Caco-2 (cell line): ENCODE measurements around the gene DHRSX. TPM values are rescaled to one million over a fixed set of nuclear protein-coding genes. Genes with fewer than 3 reads are reported as not detected.
A peak's percentile ranks its signal among the peaks of the same experiment; 100 is the strongest.

Source experiments
- Bru-seq: library from RNA; stranded (reverse); fragments of 400-500 nt; gene quantifications from one replicate; lab custom pipeline; 2021; lab: Mats Ljungman, UMichigan
- BruChase-seq, 2 experiments: library from RNA; stranded (reverse); fragments of 400-500 nt; gene quantifications; one replicate each; lab custom pipeline; 2021; lab: Mats Ljungman, UMichigan
- BruUV-seq: library from RNA; stranded (reverse); fragments of 400-500 nt; replicated peaks from 2 replicates; lab custom pipeline; 2021; lab: Mats Ljungman, UMichigan
- CTCF ChIA-PET: fragments of 300-600 bp; sonication (Branson Sonifier 250); formaldehyde crosslinking; loops from one replicate; lab custom pipeline; 2022; ENCODE audit warnings: antibody characterized with exemption; lab: Charles Lee
- POLR2A ChIA-PET: fragments of 300-600 bp; sonication (Branson Sonifier 250); formaldehyde crosslinking; loops from one replicate; lab custom pipeline; 2022; ENCODE audit warnings: antibody characterized with exemption; lab: Charles Lee
- DNase-seq, 2 experiments: peaks; one replicate each; pipeline versions ENCODE4 v3.0.0 to v3.0.0-alpha.2; 2020 to 2022
- H3K27me3 ChIP-seq: replicated peaks from 2 replicates; pipeline ENCODE4 v1.6.0; 2011; ENCODE audit warnings: low read length; ENCODE audit not compliant: control insufficient read depth, insufficient read depth
- H3K36me3 ChIP-seq: 2 replicates; pipeline ENCODE4 v1.5.1; 2011; ENCODE audit warnings: low read length; ENCODE audit not compliant: control insufficient read depth, insufficient read depth
- H3K4me1 ChIP-seq: fragments of 250-450 bp; sonication (Bioruptor Pico); 2 replicates; pipeline ENCODE4 v1.5.1; 2020; ENCODE audit warnings: mild to moderate bottlenecking
- H3K4me3 ChIP-seq: 2 replicates; pipeline ENCODE4 v1.5.1; 2011; ENCODE audit warnings: low read depth, mild to moderate bottlenecking, control low read depth, low read length
- H3K9me3 ChIP-seq: fragments of 250-450 bp; sonication (Bioruptor Pico); 2 replicates; pipeline ENCODE4 v1.5.1; 2020; ENCODE audit warnings: mild to moderate bottlenecking, moderate library complexity
- H3K27ac Mint-ChIP-seq: one replicate; pipeline ENCODE4 v1.8.0; 2022; ENCODE audit warnings: mixed read lengths; ENCODE audit not compliant: unreplicated experiment
- H3K27me3 Mint-ChIP-seq: one replicate; pipeline ENCODE4 v1.8.0; 2022; ENCODE audit warnings: mixed read lengths; ENCODE audit not compliant: insufficient read depth, unreplicated experiment
- H3K36me3 Mint-ChIP-seq: one replicate; pipeline ENCODE4 v1.8.0; 2022; ENCODE audit warnings: mild to moderate bottlenecking, mixed read lengths; ENCODE audit not compliant: insufficient read depth, unreplicated experiment
- H3K4me1 Mint-ChIP-seq: one replicate; pipeline ENCODE4 v1.8.0; 2022; ENCODE audit warnings: low read depth, mixed read lengths; ENCODE audit not compliant: unreplicated experiment
- H3K4me3 Mint-ChIP-seq: one replicate; pipeline ENCODE4 v1.8.0; 2022; ENCODE audit warnings: mild to moderate bottlenecking, moderate library complexity, mixed read lengths; ENCODE audit not compliant: unreplicated experiment
- H3K9me3 Mint-ChIP-seq: one replicate; pipeline ENCODE4 v1.8.0; 2022; ENCODE audit warnings: mixed read lengths; ENCODE audit not compliant: unreplicated experiment
- CTCF ChIP-seq, 2 experiments: fragments of 200-600 bp in 1 of 2; IDR thresholded peaks; 1 replicate in 1 of 2; 2 replicates in 1 of 2; pipeline versions ENCODE4 v1.5.1 to v1.8.0; 2011 to 2022; ENCODE audit warnings: antibody characterized with exemption in 1 of 2, control low read depth in 1 of 2, inconsistent platforms in 1 of 2, low read depth in 1 of 2, low read length in 1 of 2, mild to moderate bottlenecking in 1 of 2, moderate library complexity in 1 of 2; ENCODE audit not compliant: insufficient read depth in 1 of 2, severe bottlenecking in 1 of 2, unreplicated experiment in 1 of 2
- intact Hi-C: fragments of 100-400 bp; cut with micrococcal nuclease; formaldehyde crosslinking; loops from one replicate; pipeline ENCODE4 v1.10.0; 2022; ENCODE audit not compliant: unreplicated experiment
- long read RNA-seq: library from polyadenylated mRNA; stranded (forward); transcript quantifications from one replicate; pipeline ENCODE4 v2.0.0, GENCODE V29; 2022
- total RNA-seq: library from RNA; stranded (reverse); gene quantifications from 2 replicates; pipeline ENCODE4 v1.2.3, GENCODE V29; 2022

DHRSX gene, protein sequence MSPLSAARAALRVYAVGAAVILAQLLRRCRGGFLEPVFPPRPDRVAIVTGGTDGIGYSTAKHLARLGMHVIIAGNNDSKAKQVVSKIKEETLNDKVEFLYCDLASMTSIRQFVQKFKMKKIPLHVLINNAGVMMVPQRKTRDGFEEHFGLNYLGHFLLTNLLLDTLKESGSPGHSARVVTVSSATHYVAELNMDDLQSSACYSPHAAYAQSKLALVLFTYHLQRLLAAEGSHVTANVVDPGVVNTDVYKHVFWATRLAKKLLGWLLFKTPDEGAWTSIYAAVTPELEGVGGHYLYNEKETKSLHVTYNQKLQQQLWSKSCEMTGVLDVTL
- total RNA-seq: 54.2 and 64.1 TPM in 2 replicates
- percentile 67 among the genes with signal in this experiment for Bru-seq, nascent RNA
- BruChase-seq, experiment 1, labeled RNA remaining after a 2-hour chase: percentile 69 among the genes with signal in this experiment
- percentile 74 among the genes with signal in this experiment for BruChase-seq, experiment 2, labeled RNA remaining after a 6-hour chase
- long read RNA-seq, transcript DHRSX-201 (7 exons, 2,571 nt): major isoform, 68 of 163 reads
- long read RNA-seq, partial matches to known transcripts: 5 of 163 reads
- long read RNA-seq, other reads (novel, unspliced or antisense): 89 of 163 reads

GRCh38 chrX:2500803-2501558 is at the start of gene DHRSX, which contains the start of gene ZBED1:
Gene DHRSX, minus strand, starts transcription at chrX:2500976. Its CDS starts 51 bp downstream, at chrX:2500925.
Gene ZBED1, minus strand, starts transcription at chrX:2500976. Its CDS starts 10,257 bp downstream, at chrX:2490719.
- intact Hi-C loops: no loop called here
- TF ChIP-seq CTCF (IDR thresholded peaks at IDR 0.05; ENCODE audit: insufficient read depth in 1 of 2, low read depth in 1 of 2, low read length in 1 of 2, severe bottlenecking in 1 of 2, unreplicated experiment in 1 of 2): no peak
- H3K27me3 Mint-ChIP-seq: no peaks in the 10 kb centered on the region
- H3K27me3 ChIP-seq: no peaks in the 10 kb centered on the region
- H3K9me3 Mint-ChIP-seq: no peaks in the 10 kb centered on the region
- no peaks in the 10 kb centered on the region for H3K4me1 Mint-ChIP-seq
- peaks cover 38% of the 10 kb centered on the region for H3K36me3 Mint-ChIP-seq
- H3K4me3 ChIP-seq: peak within 1 kb of the TSS; percentile 48
- peak within 1 kb of the TSS; percentile 74 for H3K4me3 Mint-ChIP-seq
- no TSS peak for BruUV-seq
- peak within 1 kb of the TSS; percentile 89 for H3K27ac Mint-ChIP-seq
- ChIA-PET POLR2A (no interaction called here), CTCF (no interaction called here)
- H3K9me3 ChIP-seq: no peaks in the 10 kb centered on the region
- DNase-seq: peak in 1 of 2 experiments; percentile 64
- H3K4me1 ChIP-seq: peaks cover 28% of the 10 kb centered on the region
- no peaks in the 10 kb centered on the region for H3K36me3 ChIP-seq

DNA sequence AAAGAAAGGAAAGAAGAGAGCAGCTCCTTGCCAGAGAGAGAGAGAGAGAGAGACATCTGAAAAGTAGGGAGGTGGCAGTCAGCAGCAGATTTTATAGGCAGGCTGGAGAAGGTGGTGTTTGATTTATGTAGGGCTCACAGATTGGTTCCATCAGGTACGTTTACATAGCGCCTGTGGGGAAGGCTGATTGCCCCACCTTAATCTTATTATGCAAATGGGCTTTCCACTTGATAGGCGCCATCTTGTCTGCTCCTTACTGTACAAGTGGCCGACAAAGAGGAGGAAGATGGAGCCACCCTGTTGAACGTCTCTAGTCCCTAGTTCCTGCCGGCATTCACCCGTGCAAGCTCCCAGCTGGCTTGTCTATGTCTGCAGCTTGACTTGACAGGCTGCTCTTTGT is 49.1 kb upstream of the DHRSX start:
- Mint-ChIP-seq H3K4me3 (no peak overlapping the region), H3K27ac (peak overlapping the region; percentile 13), H3K27me3 (no peaks in the 10 kb centered on the region), H3K36me3 (peaks cover 8% of the 10 kb centered on the region), H3K9me3 (peaks cover 24% of the 10 kb centered on the region), H3K4me1 (peaks cover 14% of the 10 kb centered on the region)
- Histone ChIP-seq H3K27me3 (no peaks in the 10 kb centered on the region), H3K4me1 (peaks cover 24% of the 10 kb centered on the region), H3K4me3 (no peak overlapping the region), H3K36me3 (no peaks in the 10 kb centered on the region), H3K9me3 (no peaks in the 10 kb centered on the region)
- ChIA-PET CTCF (no interaction called here), POLR2A (no interaction called here)
- DNase-seq: no peak
- no peak for TF ChIP-seq CTCF (IDR thresholded peaks at IDR 0.05; ENCODE audit: insufficient read depth in 1 of 2, low read depth in 1 of 2, low read length in 1 of 2, severe bottlenecking in 1 of 2, unreplicated experiment in 1 of 2)
- BruUV-seq: no TSS peak
- intact Hi-C loops: loop anchor here (5.0 kb wide), 1 partner anchor 42 kb away; no protein-coding TSS in a partner anchor
